Stimulated activated CD4-positive, alpha-beta T cell treated with anti-CD3 and anti-CD28 coated beads, Interleukin-4, amount 100 ng/mL, for 24 hours (primary cell): ENCODE data around the gene EXOC6B.
"Not testable (repeated sequence)": the region's sequence is repeated elsewhere in the genome, so short reads cannot be mapped to it uniquely, and the experiment has no call there.

Experiments used
- DNase-seq: peaks from one replicate; pipeline ENCODE4 v3.0.0-alpha.2; 2020

The EXOC6B gene

DNA sequence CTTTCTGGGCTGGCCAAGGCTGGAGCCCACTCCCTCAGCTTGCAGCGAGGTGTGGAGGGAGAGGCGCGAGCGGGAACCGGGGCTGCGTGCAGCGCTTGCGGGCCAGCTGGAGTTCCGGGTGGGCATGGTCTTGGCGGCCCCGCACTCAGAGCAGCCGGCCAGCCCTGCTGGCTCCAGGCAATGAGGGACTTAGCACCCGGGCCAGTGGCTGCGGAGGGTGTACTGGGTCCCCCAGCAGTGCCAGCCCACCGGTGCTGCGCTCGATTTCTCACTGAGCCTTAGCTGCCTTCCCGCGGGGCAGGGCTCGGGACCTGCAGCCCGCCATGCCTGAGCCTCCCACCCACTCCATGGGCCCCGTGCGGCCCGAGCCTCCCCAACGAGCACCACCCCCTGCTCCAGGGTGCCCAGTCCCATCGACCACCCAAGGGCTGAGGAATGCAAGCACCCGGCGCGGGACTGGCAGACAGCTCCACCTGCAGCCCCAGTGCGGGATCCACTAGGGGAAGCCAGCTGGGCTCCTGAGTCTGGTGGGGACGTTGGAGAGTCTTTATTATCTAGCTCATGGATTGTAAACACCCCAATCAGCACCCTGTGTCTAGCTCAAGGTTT, 404.0 kb downstream of the EXOC6B start:
- not testable (repeated sequence) for DNase-seq

DNA sequence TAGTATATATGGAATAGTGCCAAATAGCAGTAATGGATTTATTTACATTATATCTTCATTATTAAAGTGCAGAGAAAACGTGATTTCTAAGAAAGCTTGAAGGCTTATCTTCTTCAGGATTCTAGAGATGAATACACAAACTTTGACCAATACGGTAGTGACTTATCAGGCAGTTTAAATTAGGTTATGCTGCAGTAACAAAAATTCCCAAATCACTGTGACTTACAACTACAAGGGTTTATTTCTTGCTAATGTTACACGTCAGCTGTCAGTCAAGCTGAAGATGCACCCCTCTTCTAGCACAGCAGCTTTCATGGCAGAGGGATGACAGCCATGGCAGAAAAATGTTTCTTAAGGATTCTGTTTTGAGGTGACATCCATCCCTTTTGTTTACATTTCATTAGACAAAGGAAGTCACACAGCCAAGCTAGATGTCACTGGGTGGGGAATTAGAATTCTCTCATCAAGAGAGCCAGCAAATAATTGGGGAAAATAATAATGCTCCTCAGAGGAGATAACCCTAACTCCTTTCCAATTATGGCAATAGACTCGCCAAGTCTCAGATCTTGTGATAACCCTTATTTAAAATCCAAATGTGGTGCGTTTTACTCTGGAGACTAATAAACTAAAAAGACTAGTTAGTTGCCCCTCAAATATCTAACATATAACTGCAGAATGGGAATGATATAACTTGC, 409.9 kb downstream of the EXOC6B start:
- DNase-seq, result no peak

DNA sequence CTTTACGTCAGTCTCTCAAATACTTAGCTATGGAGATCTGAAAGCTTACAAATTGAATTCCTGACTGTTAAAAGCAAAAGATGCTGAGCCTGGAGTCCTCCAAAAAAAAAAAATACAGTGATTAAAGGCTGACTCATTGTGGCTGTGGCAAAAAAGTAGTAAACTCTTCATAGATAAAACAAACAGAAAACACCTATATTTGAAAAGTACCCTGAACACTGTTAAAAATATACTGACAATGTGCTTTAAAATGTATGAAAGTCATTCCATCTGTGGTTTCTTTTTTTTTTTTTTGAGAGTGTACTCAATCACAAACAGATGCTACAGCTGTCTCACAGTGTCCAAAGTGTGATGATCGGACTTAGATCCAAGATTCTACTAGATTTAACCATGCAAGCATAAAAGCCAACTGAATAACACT, 410.6 kb downstream of the EXOC6B start:
- DNase-seq, result no peak

DNA sequence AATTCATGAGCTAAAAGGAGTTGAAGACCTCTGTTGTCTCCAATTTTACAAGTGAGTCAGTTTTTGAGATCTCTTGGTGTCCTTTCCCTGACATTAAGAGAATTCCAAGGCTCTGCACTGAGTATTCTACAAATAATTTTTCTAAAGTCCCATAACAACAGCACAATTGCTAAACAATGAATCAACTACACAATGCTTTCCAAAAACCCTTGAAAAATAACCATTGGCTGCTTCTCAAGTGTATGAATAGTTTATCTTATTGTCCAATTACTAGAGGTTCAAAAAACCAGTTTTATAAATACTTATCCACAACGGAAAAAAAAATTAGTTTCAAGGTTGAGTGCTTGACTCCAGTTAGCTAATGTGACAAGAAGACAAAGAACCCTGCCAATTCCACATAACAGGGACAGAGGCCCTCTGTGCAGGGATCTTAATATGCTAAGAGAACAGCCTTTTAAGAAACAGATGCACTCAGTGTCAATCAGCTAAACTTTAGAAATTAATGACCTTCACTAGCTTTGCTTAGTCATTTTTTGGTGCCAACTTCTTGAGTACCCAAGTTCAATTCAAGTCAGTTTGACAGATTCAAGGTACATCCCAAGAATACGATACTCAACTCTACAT, 411.6 kb downstream of the EXOC6B start:
- DNase-seq, result no peak

DNA sequence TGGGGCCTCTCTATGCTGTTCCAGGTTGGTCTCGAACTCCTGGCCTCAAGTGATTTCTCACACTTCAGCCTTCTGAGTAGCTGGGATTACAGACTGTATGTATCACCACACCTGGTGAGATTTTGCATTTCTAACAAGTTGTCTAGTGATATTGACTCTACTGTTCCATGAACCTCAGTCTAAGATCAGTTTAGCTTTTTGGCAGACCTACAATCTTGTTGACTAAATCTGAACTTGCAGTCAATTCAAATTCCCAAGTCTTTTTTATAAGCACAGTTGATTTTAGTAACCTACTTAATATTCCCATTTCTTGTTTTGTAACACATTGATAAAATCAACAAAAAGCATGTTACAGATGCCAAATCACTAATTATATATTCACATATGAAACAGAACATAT, 412.1 kb downstream of the EXOC6B start:
- DNase-seq, result no peak

DNA sequence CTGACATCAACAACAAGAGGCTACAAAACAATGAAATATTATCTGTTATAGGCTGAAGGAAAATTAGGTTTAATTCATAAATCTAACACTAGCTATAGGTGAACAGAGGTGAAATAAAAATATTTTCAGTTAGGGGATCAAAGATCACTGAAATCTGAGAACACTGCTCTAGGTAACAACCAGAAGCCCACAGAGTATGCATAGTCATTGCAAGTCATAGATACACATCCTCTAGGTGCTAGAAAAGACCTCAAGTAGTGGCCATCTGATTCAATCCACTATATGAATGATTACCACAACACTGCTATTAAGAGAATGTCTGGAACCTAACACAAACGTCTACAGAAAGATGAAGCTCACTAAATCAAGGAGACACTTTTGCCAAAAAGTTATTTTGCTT, 413.6 kb downstream of the EXOC6B start:
- DNase-seq, result no peak

DNA sequence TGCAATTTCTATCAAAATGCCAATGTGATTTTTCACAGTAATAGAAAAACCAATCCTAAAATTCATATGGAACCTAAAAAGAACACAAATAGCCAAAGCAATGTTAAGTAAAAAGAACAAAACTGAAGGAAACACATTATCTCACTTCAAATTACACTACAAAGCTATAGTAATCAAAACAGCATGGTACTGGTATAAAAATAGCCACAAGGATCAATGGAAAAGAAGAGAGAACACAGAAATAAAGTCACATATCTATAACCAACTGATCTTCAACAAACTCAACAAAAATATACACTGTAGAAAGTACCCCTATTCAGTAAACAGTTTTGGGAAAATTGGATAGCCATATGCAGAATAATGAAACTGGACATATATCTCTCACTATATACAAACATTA, 426.0 kb downstream of the EXOC6B start:
- no peak for DNase-seq

DNA sequence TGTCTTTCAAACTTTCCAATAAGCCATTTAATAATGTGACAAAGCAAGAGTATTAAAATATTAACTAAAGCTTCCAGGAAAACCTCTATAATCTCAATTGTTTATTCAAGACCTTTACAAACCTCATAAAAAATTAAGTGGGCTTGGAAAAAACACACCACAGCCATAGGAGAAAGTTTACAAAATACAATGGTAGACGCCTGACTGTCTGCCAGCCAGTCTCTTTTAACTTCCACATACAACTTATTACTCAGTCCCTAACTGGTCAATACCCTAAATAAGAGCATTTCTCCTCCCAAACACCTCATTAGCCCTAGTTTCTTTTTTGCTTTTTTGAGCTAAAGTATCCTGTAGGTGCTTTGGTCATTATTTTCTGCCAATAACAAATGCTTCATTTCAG, 430.7 kb downstream of the EXOC6B start:
- DNase-seq, result no peak

DNA sequence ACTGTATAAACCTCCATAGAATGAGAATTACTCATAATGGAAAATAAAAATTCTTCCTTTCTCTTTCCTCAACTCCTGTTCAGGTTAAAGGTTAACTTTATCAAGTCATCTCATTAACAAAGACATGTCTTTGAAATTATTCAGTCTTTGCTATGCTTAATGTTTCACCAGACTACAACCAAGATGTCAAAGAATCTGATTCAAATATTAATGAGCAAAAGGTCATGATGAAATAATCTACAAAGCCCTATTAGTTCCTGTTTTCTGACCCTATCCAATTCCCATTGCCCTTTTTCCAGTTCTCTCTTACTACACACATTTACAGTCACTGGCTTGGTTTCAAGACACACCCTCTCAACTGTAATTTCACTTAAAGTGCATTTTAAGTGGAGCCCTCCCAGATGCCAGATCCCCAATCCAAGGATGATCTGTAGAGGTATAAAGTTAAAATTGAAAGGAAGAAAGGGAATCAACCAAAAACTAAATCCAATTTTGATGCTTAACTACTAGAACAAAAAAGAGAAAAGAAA, 431.2 kb downstream of the EXOC6B start:
- DNase-seq, result no peak

DNA sequence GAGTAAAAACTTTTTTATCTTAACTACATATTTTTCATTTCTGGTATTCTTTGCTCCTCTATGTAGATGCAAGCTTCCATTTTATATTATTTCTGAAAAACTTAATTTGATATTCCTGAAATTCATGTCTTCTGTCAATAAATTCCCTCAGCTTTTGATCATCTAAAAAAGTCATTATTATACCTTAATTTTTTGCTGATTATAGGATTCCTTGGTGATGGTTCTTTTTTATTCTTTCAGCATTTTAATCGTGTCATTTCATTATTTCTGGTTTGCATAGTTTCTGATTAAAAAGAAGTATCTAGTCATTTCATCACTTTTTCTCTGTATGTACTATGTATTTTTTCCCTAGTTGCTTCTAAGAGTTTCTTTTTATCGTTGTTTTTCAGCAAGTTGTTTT, 436.4 kb downstream of the EXOC6B start:
- no peak for DNase-seq

DNA sequence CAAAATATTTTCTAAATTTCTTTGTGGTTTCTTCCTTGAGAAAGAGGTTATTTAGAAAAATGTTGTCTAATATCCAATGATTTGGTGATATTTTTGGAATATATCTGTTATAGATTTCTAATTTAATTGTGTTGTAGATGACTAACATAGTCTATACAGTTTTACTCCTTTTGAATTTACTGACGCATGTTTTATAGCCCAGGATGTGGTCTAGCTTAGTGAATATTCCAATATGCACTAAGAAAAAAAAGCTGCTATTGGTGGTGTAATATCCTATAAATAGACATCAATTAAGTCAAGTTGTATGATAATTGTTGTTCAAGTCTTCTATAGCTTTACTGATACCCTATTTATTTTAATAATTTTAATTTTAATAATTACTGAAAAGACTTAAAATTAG, 437.6 kb downstream of the EXOC6B start:
- no peak for DNase-seq

DNA sequence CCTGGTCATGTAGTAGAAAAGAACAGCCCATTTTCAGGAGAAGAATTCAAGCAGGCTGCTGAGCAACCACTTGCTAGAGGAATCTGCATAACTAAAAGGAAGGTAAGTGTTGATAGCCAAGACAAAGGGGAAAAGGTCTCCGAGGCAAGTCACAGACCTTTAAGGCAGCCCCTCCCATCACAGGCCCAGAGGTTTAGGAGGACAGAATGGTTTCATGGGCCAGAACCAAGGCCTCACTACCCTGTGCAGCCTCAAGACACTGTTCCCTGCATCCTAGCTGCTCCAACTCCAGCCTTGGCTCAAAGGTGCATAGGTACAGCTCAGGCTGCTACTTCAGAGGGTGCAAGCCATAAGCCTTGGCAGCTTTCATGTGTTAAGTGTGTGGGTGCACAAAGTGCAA, 439.5 kb downstream of the EXOC6B start:
- DNase-seq, result no peak

DNA sequence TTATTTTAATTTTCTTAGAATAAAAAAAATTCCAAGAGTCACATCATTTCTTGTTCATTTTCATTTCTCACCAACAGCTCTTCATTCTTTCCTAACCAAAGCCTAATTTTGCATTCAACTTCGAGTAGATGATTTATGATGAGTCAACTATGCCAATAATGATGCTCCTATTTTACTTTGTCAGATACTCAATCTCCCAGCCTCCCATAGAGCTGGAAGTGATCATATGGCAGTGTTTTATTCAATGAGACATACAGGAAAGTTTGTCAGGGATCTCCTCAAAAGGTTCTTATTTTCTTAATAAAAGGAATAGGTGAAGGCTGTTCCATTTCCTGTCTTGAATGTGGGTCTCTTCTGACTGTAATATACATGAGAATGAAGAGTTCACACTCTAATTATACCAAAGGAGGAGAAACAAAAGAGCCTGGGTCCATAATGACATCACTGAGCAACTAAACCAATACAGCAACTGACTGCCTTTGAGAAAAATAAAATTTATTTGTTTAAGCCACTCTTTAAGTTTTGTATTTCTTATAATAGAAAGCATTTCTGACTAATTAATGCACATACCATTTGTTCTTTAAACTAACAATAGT, 447.0 kb downstream of the EXOC6B start:
- DNase-seq, result no peak

DNA sequence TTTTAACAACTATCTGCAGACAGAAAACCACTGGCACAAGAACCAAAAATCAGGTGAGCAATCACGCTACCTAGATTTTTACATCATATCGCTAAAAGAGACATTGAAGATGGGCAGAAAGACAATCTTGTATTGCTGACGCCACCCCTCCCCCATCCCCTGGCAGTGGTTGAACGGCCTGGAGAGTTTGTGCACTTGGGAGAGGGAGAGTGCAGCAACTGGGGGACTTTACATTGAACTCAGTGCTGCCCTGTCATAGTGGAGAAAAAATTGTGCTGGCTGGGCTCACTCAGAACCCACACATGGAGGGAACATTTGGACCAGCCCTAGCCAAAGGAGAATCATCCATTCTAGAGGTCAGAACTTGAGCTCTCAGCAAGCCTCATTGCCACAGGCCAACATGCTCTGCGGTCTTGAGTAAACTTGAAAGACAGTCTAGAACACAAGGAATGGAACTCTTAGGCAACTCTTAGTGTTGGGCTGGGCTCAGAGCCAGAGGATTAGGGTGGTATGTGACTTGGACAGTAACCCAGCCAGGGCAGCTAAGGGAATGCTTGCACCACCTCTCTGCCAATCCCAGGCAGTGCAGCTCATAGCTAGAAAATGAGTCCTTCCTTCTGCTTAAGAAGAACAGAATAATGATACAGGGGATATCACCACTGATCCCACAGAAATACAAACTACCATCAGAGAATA, 458.2 kb downstream of the EXOC6B start:
- DNase-seq, result no peak

DNA sequence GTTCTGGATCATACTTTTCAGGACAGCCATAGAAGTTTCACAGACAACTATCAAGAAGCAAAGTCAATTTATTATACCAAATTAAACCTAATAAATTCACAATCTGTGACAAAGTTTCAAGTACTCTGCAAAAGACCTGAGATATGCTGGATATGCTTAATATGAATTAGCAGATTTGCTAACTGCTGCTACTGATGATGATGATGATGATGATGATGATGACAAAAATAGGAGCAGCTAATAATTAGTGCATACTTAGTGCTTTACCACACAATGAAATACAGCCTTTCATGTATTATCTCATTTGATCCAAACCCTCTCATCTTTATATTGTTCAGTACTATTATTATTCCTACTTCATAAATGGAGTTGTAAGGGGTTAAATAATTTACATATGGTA, 462.4 kb downstream of the EXOC6B start:
- DNase-seq, result no peak

DNA sequence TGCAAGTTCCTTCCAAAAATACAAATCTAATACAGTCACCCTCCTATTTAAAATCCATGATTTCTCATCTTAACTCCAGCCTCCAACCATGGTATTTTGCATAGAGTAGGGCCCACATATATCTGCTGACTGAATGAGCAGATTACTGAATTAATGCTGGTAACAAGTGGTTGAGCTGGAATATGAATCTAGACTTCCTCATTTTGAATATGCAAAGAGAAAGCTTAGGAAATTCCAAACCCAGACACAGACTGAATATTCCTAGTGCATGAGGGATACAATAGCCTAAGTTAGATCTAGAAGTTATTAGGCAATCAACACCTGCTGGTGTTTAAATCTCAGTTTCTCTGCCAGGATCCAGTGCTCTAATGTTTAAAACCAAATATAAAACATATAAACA, 463.1 kb downstream of the EXOC6B start:
- no peak for DNase-seq

DNA sequence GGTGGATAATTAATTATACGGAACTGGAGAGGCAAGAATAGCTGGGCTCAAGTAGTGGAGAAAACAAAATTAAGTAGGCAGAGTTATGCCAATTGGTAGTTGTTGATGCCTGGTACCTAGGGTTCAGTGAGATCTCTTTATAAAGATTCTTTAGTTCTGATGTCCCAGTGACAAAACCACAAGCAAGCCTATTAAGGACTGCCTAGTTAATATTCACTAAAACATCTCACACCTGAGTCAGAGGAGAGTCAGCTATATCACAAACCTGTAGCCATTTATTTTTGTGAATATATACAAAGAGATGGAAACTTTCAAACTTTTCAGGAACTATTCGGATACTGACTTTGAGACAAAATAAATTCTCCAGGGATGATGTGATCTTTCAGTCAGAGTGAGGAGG, 464.3 kb downstream of the EXOC6B start:
- DNase-seq, result no peak

DNA sequence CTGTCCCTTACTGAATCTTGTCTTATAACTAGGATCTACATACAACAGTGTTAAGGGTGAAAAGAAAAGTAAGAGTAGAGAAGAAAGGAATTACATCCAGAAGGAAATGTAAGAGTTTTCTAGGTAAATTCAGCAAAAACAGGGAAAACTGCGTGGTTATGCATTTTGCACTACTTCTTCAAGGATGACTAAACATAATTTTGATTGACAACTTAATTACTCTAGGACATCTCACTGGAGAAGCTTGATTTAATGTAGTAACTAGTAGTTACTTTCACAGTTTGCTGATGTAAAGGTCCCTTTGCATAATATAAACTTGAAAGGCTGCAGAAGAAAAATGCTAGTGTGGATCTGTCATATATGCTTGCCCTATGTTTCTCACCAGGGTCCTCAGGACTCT, 464.8 kb downstream of the EXOC6B start:
- no peak for DNase-seq

DNA sequence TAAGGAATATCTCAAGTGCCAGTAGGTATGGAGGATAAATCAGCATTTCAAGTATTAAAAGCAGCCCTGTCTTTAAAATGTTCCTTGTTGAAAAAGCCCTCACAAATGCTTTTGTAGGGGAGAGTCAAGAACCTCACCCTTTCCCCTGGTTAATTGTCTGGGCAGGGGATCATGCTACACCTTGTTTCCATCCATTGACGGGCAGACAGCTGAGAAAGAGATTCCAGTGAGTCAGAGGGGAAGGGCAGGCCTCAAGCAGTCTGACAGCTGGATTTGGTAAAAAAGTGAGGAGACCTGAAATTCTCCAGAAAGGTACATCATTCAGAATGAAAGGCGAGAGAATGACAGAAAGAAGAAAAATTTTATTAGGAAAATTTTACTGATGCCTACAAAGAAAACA, 475.0 kb downstream of the EXOC6B start:
- DNase-seq, result no peak

DNA sequence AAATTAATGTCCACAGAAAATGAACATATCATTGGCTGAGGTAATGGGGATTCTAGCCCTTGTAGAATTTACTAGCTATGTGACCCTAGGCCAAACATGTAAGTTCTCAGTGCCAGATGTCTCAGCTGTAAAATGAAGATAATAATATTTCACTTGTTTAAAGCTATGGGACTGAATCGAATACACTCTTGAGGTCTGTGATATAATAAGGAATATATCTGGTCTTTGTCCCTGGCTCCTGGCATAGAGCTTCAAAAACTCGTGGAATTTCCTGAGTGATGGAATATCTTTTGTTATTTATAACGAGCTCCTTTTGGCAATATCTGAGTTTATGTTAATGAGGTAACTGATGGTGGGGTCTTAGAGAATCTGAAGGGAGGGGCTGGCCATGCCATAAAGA, 476.8 kb downstream of the EXOC6B start:
- no peak for DNase-seq

DNA sequence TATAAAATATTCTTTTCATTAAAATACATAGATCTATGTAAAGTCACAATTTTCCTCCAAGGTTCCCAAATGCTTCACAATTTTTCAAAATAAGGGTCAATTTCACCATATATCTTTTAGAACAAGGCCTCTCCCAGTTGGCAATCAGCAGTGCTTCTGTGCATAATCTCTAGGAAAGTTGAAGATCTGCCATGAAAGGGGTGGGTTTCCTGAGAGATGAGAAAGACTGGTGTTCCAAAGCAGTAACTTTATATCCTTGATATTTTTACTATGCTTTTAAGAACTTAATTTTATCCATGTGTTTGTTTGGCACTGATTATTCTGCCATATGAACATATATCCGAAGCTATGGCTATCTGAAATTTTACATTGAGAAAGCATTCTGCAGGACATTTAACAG, 478.8 kb downstream of the EXOC6B start:
- no peak for DNase-seq

DNA sequence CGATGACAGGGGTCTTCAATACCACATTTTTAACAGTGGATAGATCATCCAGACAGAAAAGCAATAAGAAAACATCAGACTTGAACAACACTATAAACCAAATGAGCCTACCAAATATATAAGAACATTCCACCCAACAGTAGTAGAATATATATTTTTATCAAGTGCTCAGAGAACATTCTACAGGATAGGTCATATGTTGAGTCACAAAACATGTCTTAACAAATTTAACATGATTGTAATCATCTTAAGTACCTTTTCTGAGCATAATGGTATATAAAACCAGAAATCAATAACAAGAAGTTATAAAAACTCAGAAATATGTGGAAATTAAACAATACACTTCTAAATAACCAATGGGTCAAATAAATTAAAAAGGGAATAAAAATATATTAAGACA, 484.2 kb downstream of the EXOC6B start:
- DNase-seq, result no peak

DNA sequence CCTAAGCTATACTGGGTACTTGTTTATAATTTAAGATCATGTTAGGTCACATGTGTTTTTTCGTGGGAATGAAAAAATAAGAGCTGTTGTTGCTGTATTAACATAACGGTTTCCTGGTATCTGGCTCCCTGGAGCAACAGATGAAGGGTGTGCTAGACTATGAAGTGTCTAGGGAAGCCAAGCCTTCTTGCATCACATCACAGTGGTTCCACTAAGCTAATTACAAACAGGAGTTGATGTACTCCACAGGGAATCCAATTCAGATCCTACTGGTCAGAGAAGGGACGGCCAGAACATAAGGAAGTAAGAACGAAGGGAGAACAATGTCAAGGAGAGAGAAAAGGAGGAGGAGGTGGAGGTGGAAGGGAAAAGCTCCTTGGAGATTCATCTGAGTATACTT, 485.2 kb downstream of the EXOC6B start:
- DNase-seq, result no peak
